GM03348 (cell line): ENCODE measurements around the gene ADGRL1.
"Not testable (repeated sequence)": the region's sequence is repeated elsewhere in the genome, so short reads cannot be mapped to it uniquely, and the experiment has no call there.

Source experiments
- DNase-seq: peaks from one replicate; pipeline ENCODE4 v3.0.0; 2012; ENCODE audit warnings: low spot score

Gene ADGRL1

DNA sequence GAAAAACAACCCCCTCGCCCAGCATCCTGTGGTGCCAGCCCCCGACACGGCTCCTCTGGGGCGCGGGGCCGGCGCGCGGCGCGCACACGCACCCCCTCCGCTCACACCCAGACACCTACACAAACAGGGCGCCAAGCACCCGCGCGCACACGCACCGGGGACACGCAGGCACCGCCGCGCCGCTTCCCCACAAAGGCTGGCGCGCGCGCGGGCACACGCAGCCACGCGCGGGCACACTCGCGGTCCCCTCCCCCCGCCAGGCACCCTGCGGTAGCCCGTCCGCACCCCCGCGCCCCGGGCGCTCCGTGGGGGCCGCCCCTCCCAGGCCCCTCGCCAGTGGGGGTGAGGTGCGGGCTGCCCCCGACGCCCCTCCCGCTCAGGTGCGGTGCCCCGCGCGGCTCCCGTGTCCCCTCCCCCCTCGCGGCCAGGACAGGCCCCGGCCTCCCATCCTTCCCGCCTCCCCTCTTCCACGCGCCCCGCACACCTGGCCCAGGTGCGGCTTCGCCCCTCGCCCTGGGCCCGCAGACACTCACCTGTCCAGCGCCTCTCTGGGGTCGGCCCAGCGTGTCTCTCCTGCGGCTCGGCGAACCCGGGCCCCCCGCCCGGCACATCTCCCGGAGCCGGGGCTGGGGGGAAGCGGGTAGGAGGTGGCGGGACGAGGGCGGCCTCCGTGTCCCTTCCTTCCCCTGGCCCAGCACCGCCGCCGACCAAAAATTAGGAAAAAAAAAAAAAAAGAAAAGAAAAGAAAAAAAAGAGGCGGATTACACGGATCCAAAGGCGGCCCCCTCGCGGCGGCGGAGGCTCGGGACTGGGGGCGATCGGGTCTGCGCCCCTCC, at the start of gene ADGRL1:
Gene ADGRL1 (minus strand): TSS at position 718 of the 836 bp plus-strand sequence. CDS start 22,567 bp downstream, outside the sequence.
- not testable (repeated sequence) for DNase-seq

DNA sequence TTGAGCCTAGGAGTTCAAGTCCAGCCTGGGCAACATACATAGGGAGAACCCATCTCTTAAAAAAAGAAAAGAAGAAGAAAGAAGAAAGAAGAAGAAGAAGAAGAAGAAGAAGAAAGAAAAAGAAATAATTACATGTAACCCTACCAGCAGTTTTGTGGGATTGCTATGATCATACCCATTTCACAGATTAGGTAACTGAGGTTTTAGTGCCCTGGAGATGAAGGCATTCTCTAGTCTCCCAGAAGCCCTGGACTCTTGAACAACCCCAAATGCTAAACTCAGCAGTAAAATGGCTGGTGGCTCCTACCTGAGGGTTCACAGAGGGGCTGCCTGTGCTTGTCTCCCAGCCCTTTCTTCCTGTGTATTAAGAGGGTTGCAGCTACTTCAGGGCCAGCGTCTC, 49.3 kb upstream of the ADGRL1 start:
- DNase-seq = not testable (repeated sequence)

- DNase-seq = not testable (repeated sequence)
These were observed 48.0 kb upstream of the ADGRL1 start for GRCh38 chr19:14253822-14254599.

DNA sequence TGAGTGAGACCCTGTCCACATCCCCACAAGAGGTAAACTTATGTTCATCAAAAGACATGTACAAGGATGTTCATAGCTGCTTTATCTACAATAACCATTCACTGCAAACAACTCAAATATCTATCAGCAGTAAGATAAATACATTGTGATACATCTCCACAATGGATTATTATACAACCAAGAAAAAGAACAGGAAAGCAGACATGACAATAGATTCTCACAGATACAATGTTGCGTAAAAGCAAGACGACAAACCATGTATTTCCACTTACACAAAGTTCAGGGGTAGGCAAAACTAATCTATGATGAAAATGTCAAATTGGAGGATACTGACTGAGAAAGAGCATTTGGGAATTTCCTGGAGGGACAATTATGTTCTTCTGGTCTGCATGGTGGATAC, 46.2 kb upstream of the ADGRL1 start:
- not testable (repeated sequence) for DNase-seq

DNA sequence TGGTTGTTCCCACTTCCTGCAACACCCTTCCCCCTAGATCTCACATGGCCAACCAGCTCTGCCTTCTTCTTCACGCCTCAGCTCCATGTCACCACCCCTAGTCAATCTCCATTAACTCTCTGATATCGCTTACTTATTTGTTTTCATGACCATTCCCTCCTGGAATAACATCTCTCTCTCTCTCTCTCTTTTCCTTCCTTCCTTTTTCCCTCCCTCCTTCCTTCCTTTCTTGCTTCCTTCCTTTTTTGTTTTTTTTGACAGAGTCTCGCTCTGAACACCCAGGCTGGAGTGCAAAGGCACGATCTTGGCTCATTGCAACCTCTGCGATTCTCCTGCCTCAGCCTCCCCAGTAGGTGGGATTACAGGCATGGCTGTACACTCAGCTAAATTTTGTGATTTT, 44.9 kb upstream of the ADGRL1 start:
- DNase-seq = no peak

DNA sequence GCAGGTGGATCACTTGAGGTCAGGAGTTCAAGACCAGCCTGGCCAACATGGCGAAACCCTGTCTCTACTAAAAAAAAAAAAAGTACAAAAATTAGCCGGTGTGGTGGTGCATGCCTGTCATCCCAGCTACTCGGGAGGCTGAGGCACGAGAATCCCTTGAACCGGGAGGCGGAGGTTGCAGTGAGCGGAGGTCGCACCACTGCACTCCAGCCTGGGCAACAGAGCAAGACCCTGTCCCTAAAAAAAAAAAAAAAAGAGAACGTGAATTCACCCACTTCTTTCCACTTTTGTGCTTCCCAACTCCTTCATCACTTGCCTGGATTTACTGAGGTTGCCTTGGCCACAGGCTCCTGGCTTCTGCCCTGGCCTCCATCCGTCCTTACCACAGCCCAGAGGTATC, 44.3 kb upstream of the ADGRL1 start:
- DNase-seq = not testable (repeated sequence)

GRCh38 chr19:14249891-14250290, 43.9 kb upstream of the ADGRL1 start:
- DNase-seq = not testable (repeated sequence)

GRCh38 chr19:14249012-14249754, 43.2 kb upstream of the ADGRL1 start:
- not testable (repeated sequence) for DNase-seq

DNA sequence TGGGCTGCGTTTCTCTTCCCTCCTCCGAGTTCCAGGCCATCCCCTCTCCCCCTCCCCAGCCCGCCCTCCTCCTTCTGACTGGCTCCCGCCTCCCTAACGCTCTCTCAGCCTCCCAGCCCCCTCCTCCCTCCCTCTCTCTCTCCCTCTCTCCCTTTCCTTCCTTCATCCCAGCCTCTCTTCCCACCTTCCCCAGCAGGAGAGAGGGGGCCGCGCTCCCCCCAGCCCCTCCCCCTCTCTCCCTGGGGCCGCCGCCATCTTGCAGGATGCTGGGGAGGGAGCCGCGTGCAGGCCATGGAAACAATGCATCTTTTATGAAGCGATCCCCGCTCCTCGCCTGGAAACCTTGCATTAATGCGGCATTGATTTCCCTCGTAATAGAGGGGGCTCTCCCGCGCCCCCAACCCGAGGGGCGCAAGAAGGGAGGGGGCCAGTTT, 42.6 kb upstream of the ADGRL1 start:
- no peak for DNase-seq

GRCh38 chr19:14247548-14248471, 41.8 kb upstream of the ADGRL1 start:
- DNase-seq = not testable (repeated sequence)

DNA sequence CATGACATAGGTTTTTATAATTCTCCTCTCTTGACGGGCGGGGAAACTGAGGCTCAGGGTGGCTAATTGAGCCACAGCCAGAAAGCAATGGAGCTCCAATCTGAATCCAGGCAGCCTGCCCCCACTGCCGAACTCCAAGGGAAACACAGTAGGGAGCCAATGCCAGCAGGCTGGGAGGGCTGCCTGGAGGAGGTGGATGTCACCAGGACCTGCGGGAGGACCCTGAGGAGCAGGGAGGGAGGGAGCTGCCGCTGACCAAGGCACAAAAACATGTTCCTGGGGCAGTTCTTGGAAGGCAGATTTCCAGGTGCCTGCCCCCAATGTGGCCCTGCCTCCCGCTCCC, 41.2 kb upstream of the ADGRL1 start:
- not testable (repeated sequence) for DNase-seq

DNA sequence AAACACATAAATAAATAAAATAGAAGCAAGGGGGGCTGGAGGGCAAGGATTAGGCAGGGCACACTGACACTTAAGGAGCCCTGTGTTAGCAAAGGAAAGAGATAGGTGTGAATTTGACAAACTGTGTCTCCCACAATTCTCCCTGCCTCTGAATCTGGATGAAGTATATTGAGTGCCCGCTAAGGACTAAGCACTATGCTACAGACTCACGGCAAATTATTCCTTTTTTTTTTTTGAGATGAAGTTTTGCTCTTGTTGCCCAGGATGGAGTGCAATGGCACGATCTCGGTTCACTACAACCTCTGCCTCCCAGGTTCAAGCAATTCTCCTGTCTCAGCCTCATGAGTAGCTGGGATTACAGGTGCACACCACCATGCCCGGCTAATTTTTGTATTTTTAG, 38.4 kb upstream of the ADGRL1 start:
- not testable (repeated sequence) for DNase-seq

- DNase-seq = not testable (repeated sequence)
These were observed 37.7 kb upstream of the ADGRL1 start for GRCh38 chr19:14243718-14244117.

- no peak for DNase-seq
These were observed 31.3 kb upstream of the ADGRL1 start for GRCh38 chr19:14237014-14237941.

GRCh38 chr19:14232945-14233344, 27.0 kb upstream of the ADGRL1 start:
- not testable (repeated sequence) for DNase-seq

DNA sequence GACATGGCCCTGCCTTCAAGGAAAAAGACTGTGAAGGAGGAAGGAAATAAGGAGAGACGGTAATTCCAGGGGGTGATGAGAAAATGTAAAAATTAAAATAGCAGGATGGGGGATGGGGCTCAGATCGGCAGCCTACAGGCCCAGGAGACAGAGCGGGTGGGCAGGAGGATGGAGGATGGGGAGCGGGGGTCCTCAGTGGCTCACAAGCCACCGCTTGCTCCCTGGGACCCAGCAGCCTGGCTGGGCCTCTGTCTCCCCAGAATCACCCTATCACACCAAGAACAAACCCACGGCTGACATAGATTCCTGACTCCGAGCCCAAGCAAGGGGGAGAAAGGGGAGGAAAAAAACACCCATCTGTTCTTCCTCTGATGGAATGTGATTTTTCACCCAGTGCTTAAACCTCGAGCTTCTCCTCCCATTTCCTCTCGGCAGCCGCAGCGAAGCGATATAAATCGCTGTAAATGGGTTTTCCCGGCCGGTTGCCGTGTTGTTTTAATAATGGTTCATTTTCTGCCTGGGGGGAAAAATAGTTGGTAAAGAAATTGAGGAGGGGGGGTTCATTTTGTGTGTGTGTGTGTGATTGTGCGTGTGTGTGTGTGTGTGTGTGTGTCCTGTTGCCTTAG, 22.6 kb upstream of the ADGRL1 start:
- DNase-seq = not testable (repeated sequence)

DNA sequence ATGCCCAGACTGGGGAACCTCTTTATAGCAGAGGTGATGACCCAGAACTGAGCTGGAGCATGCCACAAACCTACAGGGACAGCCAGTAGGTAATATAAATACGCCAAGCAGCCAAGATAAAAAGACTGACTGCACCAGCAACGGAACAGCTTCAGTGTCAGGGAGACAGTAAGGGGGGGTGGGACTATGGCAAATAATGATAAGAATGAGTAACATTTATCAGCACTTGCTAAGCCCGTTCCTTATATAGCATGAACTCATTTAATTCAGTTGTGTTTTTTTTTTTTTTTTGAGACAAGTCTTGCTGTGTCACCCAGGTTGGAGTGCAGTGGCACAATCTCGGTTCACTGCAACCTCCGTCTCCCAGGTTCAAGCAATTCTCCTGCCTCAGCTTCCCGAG, 20.5 kb upstream of the ADGRL1 start:
- DNase-seq = not testable (repeated sequence)

- DNase-seq = no peak
These were observed 16.9 kb upstream of the ADGRL1 start for GRCh38 chr19:14222886-14223285.

- not testable (repeated sequence) for DNase-seq
These were observed 15.4 kb upstream of the ADGRL1 start for GRCh38 chr19:14221345-14221744.
